Erythroblast (primary cell): ENCODE results near the gene TSC22D4.

Experiments used
- GATA1 ChIP-seq: IDR thresholded peaks from 2 replicates; pipeline ENCODE4 v1.6.1; 2011; ENCODE audit warnings: low read depth, mild to moderate bottlenecking, control low read depth, low read length, moderate library complexity
- POLR2A ChIP-seq: IDR thresholded peaks from 2 replicates; pipeline ENCODE4 v1.6.1; 2011; ENCODE audit warnings: mild to moderate bottlenecking, low read length

DNA sequence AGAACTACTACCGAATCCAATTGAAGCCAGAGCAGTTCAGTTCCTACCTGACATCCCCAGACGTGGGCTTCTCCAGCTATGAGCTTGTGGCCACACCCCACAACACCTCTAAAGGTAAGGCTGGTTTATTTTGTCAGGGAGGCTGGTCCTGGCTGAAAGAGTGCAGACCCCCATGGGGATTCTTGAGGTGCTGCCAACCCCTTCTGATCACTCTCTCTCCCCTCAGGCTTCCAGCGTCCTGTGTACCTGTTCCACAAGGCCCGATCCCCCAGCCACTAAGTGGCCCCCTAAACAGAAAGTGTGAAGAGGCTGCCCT lies 45.8 kb downstream of the TSC22D4 start:
- no peak for TF ChIP-seq POLR2A
- TF ChIP-seq GATA1, result no peak
